GM19397 (cell line): ENCODE measurements around the gene ZNF212.

Source experiments
- ATAC-seq: cut with Tn5 transposase; IDR thresholded peaks from one replicate; pipeline ENCODE4 v1.9.1; 2021; ENCODE audit warnings: mild to moderate bottlenecking, moderate library complexity; ENCODE audit not compliant: unreplicated experiment

Gene ZNF212

DNA sequence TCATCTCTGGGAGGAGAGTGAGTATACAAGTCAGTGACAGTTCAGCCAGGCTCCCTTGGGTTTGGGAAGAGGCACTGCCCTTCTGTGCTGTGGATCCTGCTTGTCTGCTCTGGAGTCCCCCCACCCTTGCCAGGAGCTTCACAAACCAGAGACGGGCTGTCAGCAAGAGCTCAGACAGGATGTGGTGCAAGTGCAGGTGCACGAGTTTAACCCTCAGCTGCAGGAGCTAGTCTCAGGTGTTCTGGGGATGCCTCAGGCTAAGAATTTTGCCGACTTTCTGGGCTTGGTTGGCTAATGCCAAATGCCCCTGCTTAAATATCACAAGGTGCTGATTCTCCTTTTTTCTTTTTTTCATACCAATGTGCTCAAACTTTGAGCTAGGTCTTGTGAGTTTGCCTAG lies 44.9 kb downstream of the ZNF212 start:
- no peak for ATAC-seq

DNA sequence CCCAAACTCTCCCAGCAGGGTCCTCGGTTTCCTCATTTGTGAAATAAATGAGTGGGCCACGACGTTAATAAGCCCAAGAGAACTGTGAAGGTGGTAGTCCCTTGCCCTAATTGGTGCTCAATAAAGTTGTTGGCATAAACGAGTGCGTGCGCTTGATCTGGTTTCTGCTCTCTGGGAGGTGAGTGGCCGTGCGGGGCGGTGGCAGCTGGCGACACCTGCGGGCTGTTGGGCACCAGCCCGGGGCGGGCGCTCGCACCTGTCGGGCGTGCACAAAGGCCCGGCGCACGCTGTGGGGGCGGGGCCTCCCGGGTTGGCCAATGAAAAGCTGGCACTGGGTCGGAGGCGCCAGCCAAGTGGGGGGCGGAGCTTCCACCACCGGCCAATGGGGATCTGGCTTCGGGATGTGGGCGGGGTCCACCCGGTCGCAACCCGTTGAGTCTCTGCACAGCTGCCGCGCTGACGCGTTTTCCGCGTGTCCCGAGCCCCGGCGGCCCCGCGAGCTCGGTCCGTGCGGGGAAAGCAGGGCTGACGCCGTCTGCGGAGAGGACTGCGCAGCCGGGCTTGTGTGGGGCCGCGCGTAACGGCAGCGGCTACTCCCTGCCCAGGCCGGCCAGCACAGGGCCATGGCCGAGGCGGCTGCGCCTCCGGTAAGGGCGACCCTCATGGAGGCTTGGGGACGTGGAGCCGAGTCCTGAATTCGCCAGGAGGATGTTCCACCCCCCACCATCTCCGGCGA lies 45.6 kb downstream of the ZNF212 start:
- peak; percentile 98 for ATAC-seq

DNA sequence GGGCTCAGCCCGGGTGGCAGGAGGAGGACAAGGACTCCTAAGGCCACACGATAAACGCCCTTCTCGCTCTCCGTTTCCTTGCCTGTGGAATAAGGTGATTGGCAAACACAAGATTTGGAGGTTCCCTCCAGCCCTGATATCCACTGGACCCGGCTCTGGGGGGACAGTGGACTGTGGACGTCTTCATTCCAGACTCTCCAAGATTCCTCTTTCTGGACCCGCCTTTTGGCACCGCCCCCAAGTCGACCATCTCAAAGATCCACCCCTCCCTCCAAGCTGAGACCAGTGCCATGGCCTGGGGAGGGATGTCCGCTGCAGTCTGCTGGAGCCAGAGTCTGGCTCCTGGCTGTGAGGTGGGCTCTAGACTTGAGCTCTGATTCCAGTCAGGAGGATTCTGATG lies 46.2 kb downstream of the ZNF212 start:
- no peak for ATAC-seq

DNA sequence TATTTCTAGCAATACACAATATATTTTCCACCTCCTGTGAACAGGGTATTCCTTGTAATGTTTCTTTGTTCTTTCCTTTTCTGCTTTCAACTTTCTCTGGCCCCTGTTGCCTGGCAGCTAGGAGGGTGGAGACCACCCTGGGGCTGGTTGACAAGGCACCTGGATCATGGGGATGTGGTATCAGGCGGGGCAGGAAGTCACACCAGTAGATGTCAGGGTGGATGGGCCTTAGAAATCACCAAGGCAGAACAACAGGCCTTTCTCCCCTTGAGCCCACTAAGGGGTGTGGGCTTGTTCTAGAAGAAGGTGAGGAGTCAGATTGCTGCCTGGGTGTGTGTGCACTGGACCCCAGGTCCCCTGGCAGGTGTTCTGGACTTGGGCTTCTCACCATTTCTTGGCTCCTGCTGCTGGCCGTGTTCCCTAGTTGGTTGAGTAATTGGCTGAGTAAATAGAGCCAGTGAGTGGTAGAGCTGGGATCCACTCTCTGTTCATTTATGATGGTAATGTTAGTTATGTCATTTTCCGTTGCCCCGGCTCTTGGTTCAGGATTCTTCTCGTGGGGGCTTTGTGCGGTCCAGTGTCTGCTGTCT lies 47.5 kb downstream of the ZNF212 start:
- ATAC-seq = no peak

DNA sequence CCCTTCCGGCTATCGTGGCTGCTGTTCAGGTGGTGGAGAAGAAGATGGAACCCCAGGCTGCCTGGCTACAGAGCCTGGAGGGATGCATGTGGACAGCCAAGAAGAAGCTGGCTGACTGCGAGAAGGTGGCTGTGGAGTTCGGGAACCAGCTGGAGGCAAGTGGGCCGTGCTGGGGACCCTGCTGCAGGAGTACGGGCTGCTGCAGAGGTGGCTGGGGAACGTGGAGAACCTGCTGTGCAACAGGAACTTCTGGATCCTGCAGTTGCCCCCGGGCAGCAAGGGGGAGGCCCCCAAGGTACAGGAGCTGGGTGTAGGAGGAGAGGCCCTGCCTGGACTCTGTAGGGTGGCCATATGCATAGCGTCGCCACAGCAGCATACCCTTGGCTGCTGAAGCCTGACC lies 48.2 kb downstream of the ZNF212 start:
- no peak for ATAC-seq

DNA sequence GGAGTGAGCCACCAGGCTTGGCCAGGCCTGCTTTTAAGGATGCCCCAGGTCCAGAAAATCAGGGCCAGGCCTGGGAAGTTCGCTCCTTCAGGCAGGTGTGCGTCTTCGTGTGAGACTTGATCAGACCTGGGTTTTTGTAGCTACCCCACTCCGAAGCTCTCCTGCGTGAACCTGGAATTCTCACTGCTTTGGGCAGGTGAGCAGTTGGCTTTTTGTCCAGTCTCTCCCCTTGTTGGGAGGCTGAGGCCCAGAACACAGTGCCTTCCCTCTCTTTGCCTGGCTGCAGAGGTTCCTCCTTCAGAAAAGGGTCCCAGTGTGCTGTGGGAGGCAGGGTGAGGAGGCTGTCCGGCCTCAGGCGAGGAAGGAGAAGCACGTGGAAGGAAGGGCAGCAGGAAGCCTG lies 49.8 kb downstream of the ZNF212 start:
- no peak for ATAC-seq

DNA sequence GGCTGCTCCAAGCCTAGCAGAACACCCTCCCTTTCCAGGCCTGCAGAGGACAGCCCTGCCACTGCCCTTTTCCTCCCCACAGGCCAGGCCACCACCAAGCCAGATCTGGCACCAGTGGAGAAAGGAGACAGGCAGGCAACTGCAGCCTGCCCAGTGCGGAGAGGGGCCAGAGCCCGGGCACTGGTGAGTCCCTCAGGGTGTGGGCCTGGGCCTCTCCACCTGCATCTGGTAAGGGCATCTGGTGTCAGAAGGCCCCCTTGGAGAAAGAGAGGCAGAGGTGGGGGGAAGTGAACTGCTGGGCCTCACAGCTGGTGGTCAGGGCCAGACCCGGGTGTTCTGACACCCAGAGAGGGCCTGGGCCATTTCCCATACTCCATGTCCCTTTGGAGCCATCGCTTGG lies 50.4 kb downstream of the ZNF212 start:
- ATAC-seq = no peak

DNA sequence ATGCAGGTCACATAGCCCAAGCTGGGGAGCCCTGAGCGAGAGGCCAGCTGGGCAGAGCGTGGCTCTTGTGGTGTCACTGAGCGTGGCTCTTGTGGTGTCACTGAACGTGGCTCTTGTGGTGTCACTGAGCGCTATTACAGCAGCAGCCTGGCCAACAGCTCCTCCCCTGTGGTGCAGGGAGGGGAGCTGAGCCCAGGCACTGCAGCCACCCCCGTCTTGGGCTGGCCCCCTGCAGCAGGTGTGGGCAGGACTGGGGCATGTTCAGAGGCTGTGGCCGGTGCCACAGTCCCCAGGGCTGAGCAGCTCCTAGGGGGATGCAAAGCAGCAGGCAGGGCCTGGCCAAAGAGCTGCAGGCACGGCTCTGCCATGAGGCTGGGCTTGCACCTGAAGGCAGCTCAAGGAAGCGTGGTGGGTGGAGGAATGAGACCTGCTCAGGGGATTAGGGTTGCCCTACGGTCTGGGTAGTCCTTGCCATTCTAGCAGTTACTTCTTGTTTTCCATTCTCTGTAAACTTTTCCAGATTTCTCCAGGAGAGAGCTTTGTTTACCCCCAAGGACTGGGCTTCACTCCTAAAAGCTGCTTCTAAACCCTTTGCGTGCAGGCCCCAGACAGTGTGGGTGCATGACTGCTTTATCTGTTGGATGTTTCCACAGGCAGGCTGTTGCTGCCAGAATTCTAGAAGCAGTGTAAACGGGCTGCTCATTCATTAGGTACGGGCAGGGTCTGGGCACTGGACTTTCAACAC lies 51.8 kb downstream of the ZNF212 start:
- no peak for ATAC-seq

DNA sequence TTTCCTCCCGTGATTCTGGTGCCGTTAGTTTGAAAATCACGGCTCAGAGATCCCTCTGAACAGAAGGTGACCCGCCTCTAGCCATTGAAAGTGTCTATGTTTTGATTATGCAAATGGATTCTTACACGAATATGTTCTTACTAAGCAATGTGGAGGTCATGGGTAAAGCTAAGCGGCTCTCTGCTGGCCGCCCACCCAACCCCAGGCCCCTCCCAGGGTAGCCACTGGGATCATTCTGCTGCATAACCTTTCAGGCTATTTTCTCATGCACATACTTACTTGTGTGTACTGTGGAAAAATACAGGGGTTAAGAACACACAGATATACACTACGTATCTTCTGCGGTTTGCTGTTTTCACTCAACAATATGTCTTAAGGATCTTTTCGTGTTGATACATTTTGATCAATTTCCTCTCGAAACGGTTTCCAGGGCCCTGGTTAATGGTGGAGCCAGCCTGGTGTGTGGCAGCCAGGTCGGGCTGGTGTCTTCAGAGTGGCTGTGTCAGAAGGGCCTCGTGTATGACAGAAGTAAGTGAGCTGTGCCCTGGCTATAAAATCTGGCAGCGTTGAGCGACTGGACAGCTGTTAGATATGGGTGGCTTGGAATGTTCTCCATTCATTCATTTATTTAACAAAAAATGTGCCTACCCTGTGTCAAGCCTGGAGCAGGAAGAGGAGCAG lies 52.5 kb downstream of the ZNF212 start:
- ATAC-seq = no peak

DNA sequence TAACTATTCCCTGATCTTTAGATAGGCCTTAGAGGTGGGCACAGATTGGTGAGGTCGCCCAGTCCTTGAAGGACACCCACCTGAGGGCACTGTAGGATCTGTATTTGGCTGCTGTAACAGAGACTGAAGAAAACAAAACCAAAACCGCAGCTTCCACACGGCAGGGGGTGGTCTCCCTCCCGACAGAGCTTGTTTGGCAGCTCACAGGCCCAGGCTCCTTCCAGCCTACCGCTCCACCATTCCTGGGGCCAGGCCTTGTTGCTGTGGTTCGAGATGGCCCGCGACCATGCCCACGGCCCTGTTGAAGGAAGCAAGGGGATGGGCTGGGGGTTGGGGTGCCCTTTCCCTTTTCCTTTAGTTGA lies 53.0 kb downstream of the ZNF212 start:
- ATAC-seq = no peak

DNA sequence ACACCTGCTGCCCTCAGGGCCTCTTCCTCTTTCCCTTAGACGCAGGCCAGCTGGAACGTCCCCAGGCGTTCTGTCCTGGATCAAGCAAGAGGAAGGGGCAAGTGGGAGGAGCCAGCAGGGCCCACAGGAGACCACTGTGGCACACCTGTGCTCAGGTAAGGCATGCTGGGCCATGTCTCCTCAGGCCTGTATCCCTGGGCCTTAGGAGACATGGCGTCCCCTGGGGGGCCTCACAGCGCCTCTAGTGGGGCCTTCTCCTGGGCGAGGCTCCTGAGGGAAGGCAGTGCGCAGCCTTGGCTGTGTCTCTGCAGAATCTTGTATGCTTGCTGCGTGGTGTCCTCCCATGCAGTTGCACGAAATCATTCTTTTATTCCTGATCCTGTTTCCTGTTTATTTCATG lies 53.9 kb downstream of the ZNF212 start:
- no peak for ATAC-seq

DNA sequence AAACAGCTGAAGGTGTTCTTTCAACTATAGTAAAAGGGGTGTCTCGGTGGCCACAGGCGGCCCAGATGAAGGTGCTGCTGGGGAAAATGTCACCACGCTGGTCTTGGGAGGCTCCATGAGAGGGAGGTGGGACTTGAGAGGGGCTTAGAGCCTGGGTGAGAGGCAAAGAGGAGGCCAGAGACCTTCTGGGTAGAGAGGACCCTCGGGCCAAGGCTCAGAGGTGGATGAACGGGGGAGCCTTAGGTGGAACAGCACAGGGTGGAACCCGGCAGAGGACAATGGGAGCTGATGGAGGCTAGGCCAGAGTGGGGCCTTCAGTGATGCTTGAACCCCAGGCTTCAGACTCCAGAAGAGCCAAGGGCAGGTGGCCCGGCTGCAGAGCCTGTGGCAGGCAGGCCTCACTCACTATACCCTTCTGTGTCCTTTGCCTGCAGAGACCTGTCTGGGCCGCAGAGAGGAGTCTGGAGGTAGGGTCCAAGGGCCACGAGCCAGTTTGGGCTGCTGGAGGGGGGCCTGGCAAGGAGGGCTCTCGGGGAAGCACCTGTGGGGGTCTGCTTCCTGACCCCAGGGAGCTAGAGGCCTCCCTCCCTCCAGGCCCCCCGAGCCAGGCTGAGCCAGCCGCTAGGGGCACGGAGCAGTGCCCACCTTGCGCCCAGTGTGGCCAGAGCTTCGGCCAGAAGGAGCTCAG lies 54.6 kb downstream of the ZNF212 start:
- no peak for ATAC-seq

DNA sequence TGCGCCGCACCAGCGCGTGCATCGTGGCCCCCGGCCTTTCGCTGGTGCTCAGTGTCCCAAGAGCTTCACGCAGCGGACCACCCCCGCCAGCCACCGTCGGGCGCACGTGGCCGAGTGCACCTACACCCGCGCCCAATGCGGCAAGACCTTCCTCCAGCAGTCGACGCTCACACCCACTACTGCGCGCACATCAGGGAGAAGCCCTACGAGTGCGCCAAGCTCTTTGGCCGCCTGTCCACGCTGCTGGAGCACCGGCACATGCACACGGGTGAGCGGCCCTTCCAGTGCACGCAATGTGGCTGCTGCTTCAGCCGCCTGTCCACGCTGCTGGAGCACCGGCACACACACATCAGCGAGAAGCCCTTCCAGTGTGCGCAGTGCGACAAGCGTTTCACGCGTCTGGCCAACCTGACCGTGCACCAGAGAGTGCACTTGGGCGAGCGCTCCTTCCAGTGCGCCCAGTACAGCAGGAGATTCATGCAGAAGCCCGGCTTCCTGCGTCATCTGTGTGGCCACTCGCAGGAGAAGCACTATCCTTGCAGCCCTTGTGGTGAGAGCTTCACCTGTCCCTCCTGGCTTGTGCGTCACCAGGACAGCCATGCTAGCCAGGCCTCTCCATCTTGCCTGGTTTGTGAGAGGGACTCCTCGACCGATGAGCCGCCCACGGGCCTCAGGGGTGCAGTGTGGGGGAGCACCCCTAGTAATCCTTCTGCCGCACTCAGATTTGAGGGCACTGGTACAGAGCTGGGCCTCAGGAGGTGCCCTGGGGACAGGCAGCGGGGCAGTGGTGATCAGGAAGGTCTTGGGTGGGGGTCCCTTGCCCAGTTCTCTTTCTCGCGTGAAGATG lies 55.4 kb downstream of the ZNF212 start:
- ATAC-seq = no peak

DNA sequence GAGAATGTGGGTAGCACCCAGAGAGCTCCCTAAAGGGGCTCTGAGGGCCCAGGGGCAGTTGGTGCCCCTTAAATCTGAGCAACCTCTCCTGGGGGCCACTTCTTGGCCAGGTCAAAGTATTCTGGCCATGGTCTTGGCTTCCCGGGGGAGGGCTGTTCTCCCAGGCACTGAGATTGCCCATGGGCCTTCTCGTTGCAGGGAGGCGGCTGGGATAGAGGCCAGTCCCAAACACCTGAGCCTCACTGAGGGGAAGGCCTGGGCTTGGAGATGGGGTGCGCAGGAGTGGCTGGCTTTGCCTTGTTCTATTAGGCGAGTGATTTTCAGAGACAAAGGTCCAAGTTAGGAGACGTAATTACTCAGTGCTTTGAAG lies 56.0 kb downstream of the ZNF212 start:
- ATAC-seq = no peak

DNA sequence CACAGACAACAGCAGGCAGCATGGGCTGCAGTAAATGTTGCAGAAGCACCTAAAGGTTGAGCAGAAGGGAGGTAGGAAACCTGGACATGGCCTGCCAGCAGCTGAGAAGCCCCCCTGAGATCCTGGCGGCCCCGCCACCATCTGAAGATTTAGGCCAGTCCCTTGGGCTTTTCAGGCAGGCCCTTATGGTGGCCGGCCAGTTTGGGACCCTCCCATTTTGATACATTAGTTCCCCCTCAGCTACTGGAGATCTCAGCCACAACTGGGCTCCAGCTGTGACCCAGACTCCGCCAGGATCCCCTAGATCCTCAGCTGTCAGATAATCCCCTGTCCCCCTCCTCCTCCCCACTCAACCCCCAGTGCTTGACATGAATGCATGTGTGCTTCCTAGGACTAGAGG lies 56.9 kb downstream of the ZNF212 start:
- no peak for ATAC-seq

DNA sequence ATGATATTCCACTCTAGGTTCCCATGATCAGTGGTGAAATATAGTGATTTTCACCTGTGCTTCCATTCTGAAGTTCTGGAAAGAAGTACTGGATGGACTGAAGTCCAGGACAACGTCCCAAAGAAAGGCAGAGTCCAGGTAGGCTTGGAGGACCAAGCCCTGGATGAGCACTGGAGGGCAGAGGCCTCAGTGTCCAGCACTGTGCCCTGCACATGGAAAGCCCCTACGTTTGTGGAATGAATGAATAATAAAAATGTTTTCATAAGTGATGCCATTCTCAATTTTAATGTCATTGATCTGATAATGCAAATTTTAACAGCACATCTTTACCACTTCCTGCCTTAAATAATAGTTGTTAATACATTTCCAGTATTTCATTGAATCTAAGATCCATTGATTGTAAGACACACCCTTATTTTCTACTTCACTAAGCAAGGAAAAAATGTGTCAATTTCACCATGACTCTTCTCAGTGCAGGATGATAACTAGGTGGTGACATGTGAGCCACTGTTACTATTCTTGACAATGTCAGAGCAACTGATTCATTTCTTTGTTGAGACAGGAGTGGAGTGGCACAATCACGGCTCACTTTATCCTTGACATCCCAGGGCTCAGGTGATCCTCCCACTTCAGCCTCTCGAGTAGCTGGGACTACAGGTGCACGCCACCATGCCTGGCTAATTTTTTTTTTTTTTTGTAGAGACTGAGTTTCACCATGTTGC lies 57.7 kb downstream of the ZNF212 start:
- no peak for ATAC-seq

DNA sequence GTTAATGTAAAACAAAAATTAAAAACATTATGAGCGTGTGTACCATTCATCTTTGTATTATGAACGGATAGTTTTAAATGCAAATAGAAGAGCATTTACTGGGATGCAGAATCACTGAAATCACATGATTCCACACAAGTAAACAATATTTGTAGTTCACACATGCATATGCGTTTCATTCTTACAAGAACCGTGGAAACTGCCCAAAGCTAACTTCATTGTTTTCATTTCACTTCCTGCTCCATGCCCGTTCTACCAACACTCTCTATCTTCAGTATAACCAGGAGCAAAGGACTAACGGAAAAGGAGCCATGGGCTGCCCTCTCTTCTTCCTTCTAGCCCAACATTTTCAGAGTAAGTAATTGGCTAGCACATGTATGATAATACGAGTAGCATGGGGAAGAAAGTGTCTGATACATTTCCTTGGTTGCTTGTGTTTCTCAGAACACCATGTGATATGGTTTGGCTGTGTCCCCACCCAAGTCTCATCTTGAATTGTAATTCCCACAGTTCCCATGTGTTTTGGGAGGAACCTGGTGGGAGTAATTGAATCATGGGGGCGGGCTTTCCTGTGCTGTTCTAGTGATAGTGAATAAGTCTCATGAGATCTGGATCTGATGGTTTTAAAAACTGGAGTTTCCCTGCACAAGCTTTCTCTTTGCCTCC lies 61.3 kb downstream of the ZNF212 start:
- no peak for ATAC-seq

DNA sequence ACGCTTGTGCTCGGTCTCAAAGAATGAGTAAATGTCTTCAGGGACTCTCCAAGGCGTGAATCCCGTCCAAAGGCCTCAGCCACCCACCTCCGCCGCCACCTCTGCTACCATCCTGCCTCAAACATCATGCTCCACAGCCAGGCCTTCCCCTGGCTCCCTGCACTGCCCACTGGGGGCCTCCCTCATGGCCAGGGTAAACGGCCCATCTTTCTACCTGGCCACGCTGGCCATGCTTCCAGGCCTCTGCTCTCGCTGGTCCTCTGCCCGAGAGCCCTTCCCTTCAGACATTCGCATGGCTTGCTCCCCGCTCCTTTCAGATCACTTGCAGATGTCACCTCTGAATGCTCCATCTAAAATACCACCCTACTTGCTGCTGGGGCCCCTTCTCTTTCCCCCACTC lies 62.8 kb downstream of the ZNF212 start:
- ATAC-seq = no peak

DNA sequence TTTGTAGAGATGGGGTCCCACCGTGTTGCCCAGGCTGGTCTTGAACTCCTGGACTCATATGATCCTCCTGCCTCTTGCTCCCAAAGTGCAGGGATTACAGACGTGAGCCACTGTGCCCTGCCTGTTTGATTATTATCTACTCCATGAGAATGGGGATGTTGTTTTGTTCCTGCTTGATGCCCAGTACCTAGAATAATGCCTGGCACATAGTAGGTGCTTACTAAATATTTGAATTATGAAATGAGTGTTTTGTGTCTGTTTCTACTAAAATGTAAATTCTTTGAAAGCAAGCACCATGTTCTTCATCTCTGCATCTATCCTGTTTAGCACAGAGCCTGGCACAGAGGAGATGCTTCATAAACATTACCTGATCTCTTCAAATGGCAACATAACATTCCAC lies 63.4 kb downstream of the ZNF212 start:
- ATAC-seq = no peak
